Astrocyte (in vitro differentiated cells and primary cell): ENCODE results near the gene MROH7.

Source experiments
- CTCF ChIP-seq: IDR thresholded peaks from 2 replicates; pipeline ENCODE4 v1.5.1; 2011; ENCODE audit warnings: low read depth, mild to moderate bottlenecking, inconsistent platforms, low read length, moderate library complexity; ENCODE audit not compliant: insufficient read depth
- EZH2 ChIP-seq: IDR thresholded peaks from 2 replicates; pipeline ENCODE4 v1.6.1; 2012; ENCODE audit warnings: mild to moderate bottlenecking, low read length, inconsistent platforms; ENCODE audit not compliant: insufficient read depth

DNA sequence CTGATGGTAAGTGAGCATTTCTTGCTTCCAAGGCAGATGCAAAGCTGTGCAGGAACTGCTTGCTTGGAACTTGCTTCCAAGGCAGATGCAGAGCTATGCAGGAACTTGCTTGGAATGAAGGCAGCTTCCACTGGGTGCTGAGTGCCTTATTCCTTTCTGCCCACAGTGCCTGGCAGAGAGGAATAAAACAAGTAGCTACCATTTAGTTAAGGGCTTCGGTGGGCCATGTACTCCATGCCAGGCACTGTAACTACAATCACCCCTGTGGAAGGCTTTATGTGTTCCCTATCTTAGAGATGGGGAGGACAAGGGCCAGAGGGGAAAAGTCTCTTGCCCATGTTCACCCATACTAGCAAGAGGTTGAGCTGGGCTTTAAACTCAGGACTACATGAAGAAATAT, 8.3 kb downstream of the MROH7 start:
- no peak for TF ChIP-seq CTCF
- no peak for TF ChIP-seq EZH2
